OCI-LY1 (cell line): ENCODE data around the gene PRR33.

Experiments used
- H2AFZ ChIP-seq: fragments of 200-600 bp; sonication (generic), shearing (Covaris generic); 2 replicates; pipeline ENCODE4 v1.6.0; 2014; ENCODE audit warnings: antibody characterized with exemption, mild to moderate bottlenecking, low read length
- H3F3A ChIP-seq: fragments of 200-600 bp; sonication (generic), shearing (Covaris generic); 2 replicates; pipeline ENCODE4 v1.6.0; 2014; ENCODE audit warnings: mild to moderate bottlenecking, antibody characterized with exemption, low read length, moderate library complexity; ENCODE audit not compliant: insufficient read depth
- H3K27ac ChIP-seq: fragments of 200-600 bp; sonication (generic); 2 replicates; pipeline ENCODE4 v1.5.1; 2014; ENCODE audit warnings: low read length, mixed run types, mild to moderate bottlenecking, low read depth; ENCODE audit not compliant: poor library complexity, severe bottlenecking
- H3K27me3 ChIP-seq: fragments of 200-600 bp; sonication (generic); 2 replicates; pipeline ENCODE4 v1.6.0; 2014; ENCODE audit warnings: antibody characterized with exemption, mild to moderate bottlenecking, low read length, moderate library complexity; ENCODE audit not compliant: insufficient read depth
- H3K36me3 ChIP-seq: fragments of 200-600 bp; sonication (generic); 2 replicates; pipeline ENCODE4 v1.6.1; 2014; ENCODE audit warnings: mild to moderate bottlenecking, antibody characterized with exemption, low read length, moderate library complexity, mixed read lengths; ENCODE audit not compliant: insufficient read depth
- H3K4me1 ChIP-seq: fragments of 200-600 bp; sonication (generic); 2 replicates; pipeline ENCODE4 v1.5.1; 2014; ENCODE audit warnings: mild to moderate bottlenecking, low read length, moderate library complexity; ENCODE audit not compliant: insufficient read depth, severe bottlenecking
- H3K4me2 ChIP-seq: fragments of 200-600 bp; sonication (generic), shearing (Covaris generic); 2 replicates; pipeline ENCODE4 v1.6.1; 2014; ENCODE audit warnings: low read length
- H3K4me3 ChIP-seq: fragments of 200-600 bp; sonication (generic); 2 replicates; pipeline ENCODE4 v1.5.1; 2014; ENCODE audit warnings: low read length, low read depth, mild to moderate bottlenecking, mixed read lengths; ENCODE audit not compliant: poor library complexity, severe bottlenecking
- H3K79me2 ChIP-seq: fragments of 200-600 bp; shearing (Covaris generic); 2 replicates; pipeline ENCODE4 v1.6.1; 2016; ENCODE audit warnings: mixed run types, low read length, mixed read lengths; ENCODE audit not compliant: insufficient read depth
- H3K9ac ChIP-seq: fragments of 200-600 bp; sonication (generic), shearing (Covaris generic); 2 replicates; pipeline ENCODE4 v1.6.1; 2014; ENCODE audit warnings: mild to moderate bottlenecking, low read length, mixed read lengths
- H3K9me2 ChIP-seq: fragments of 200-600 bp; sonication (generic), shearing (Covaris generic); 2 replicates; pipeline ENCODE4 v1.6.1; 2014; ENCODE audit warnings: low read depth, mild to moderate bottlenecking, low read length, mixed read lengths
- H3K9me3 ChIP-seq: fragments of 200-600 bp; shearing (Covaris generic); 2 replicates; pipeline ENCODE4 v1.6.1; 2014; ENCODE audit warnings: low read length, mixed read lengths
- H4K20me1 ChIP-seq: fragments of 200-600 bp; sonication (generic), shearing (Covaris generic); 2 replicates; pipeline ENCODE4 v1.6.0; 2016; ENCODE audit warnings: mild to moderate bottlenecking, low read length; ENCODE audit not compliant: insufficient read depth
- CTCF ChIP-seq: fragments of 200-600 bp; sonication (generic), shearing (Covaris generic); IDR thresholded peaks from 2 replicates; pipeline ENCODE4 v1.5.1; 2017; ENCODE audit warnings: mild to moderate bottlenecking, antibody characterized with exemption, low read length, moderate library complexity, mixed read lengths
- EZH2 ChIP-seq: fragments of 200-600 bp; sonication (generic), shearing (Covaris generic); IDR thresholded peaks from 2 replicates; pipeline ENCODE4 v1.8.0; 2017; ENCODE audit warnings: borderline replicate concordance, mixed run types, mild to moderate bottlenecking, antibody characterized with exemption, low read length, moderate library complexity, mixed read lengths

PRR33 gene

DNA sequence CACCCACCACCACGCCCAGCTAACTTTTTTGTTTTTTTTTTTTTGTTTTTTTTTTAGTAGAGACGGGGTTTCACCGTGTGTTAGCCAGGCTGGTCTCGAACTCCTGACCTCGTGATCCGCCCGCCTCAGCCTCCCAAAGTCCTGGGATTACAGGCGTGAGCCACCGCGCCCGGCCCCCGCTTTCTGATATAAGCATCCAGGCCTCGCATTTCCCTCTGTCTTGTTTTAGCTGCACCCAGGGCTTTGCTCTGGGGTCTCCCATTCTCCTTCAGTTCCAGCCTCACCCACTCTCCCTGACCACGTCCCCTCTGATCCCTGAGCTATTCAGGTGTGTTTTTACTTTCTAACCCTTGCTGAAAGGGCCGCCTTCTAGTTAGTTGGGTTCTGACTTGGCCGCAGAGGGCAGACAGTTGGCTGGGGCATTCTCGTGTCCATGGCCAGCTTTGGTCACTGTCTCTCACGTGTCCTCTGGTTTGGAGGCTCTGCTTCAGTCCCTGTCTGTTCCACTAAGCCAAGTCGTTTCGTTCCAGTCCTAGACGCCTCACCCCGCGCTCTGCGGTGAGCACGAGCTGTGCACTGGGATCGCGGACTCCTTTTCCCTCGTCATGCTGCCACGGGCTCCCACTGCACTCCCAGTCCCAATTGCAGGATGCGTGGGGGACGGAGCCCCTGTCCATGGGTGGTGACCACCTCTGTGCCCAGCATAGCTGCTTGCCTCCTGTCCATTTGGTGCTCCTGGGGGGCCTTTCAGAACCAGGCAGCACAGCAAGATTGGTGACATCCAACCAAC, 21.8 kb upstream of the PRR33 start:
- H3K79me2 ChIP-seq = no peaks in the 10 kb centered on the region
- TF ChIP-seq CTCF (no peak), EZH2 (no peak)
- no peaks in the 10 kb centered on the region for H3K4me1 ChIP-seq
- no peaks in the 10 kb centered on the region for H3K27me3 ChIP-seq
- no peaks in the 10 kb centered on the region for H3K36me3 ChIP-seq
- no peak overlapping the region for H3K4me3 ChIP-seq
- H3K4me2 ChIP-seq = no peak overlapping the region
- no peaks in the 10 kb centered on the region for H3K9me2 ChIP-seq
- no peak overlapping the region for H2AFZ ChIP-seq
- H4K20me1 ChIP-seq = no peaks in the 10 kb centered on the region
- H3F3A ChIP-seq = no peaks in the 10 kb centered on the region
- H3K27ac ChIP-seq = no peak overlapping the region
- no peaks in the 10 kb centered on the region for H3K9me3 ChIP-seq
- no peak overlapping the region for H3K9ac ChIP-seq

- TF ChIP-seq EZH2 = no peak
- TF ChIP-seq CTCF = no peak
- no peak overlapping the region for H3K4me2 ChIP-seq
These were observed 20.7 kb upstream of the PRR33 start for GRCh38 chr11:1912289-1912878.

DNA sequence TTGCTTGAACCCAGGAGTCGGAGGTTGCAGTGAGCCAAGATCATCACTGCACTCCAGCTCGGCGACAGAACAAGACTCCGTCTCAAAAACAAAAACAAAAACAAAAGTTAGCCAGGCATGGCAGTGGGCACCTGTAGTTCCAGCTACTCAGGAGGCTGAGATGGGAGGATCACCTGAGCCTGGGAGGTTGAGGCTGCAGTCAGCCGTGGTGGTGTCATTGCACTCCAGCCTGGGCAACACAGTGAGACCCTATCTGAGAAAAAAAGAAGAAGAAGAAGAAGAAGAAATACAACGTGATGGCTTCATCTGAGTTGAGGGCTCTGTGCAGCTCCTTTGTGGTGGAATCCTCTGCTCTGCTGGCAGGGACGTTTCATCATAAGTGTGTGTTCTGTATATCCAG, 17.8 kb upstream of the PRR33 start:
- no peak overlapping the region for H3K27ac ChIP-seq
- no peaks in the 10 kb centered on the region for H3F3A ChIP-seq
- TF ChIP-seq EZH2 = no peak
- no peak for TF ChIP-seq CTCF
- H3K4me2 ChIP-seq = no peak overlapping the region
- no peaks in the 10 kb centered on the region for H3K27me3 ChIP-seq
- no peak overlapping the region for H3K9ac ChIP-seq
- H3K4me1 ChIP-seq = no peaks in the 10 kb centered on the region
- no peaks in the 10 kb centered on the region for H3K9me3 ChIP-seq
- no peak overlapping the region for H2AFZ ChIP-seq
- no peaks in the 10 kb centered on the region for H3K36me3 ChIP-seq
- no peak overlapping the region for H3K4me3 ChIP-seq
- H3K79me2 ChIP-seq = no peaks in the 10 kb centered on the region
- H4K20me1 ChIP-seq = no peaks in the 10 kb centered on the region
- no peaks in the 10 kb centered on the region for H3K9me2 ChIP-seq

More at GRCh38 chr11:1912289-1912878, 20.7 kb upstream of the PRR33 start:
- no peaks in the 10 kb centered on the region for H3K9me2 ChIP-seq
- H3F3A ChIP-seq = no peaks in the 10 kb centered on the region
- H3K9ac ChIP-seq = no peak overlapping the region
- no peaks in the 10 kb centered on the region for H3K36me3 ChIP-seq
- no peaks in the 10 kb centered on the region for H4K20me1 ChIP-seq
- H3K4me3 ChIP-seq = no peak overlapping the region
- no peaks in the 10 kb centered on the region for H3K9me3 ChIP-seq
- no peaks in the 10 kb centered on the region for H3K27me3 ChIP-seq
- no peak overlapping the region for H3K27ac ChIP-seq
- H2AFZ ChIP-seq = no peak overlapping the region
- no peaks in the 10 kb centered on the region for H3K79me2 ChIP-seq
- no peaks in the 10 kb centered on the region for H3K4me1 ChIP-seq
